HG02642 (cell line): ENCODE data around the gene PAX9.
"Not testable (repeated sequence)": the region's sequence is repeated elsewhere in the genome, so short reads cannot be mapped to it uniquely, and the experiment has no call there.

ENCODE experiments used
- ATAC-seq: cut with Tn5 transposase; IDR thresholded peaks from one replicate; pipeline ENCODE4 v1.9.1; 2021; ENCODE audit warnings: mild to moderate bottlenecking; ENCODE audit not compliant: unreplicated experiment, poor library complexity

The PAX9 gene

GRCh38 chr14:36667679-36668078, 6.0 kb downstream of the PAX9 start:
- ATAC-seq = no peak

DNA sequence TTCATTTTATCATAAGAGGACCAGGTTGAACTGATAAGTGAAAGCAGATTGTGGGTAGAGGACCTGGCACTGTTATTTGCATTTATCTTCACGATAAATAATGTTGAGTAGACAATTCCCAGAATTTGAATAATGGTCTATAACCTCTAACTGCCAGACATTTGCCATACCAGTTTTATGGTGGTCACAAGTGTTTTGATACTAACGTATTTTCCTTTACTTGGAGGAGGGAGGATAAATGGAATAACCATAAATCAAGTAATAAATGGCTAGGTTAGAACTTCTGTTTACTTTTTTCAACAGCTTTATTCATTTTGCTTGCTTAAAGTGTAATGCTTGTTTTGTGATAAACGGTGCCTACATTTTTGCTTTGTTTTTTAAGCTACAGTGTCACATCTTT, 9.5 kb downstream of the PAX9 start:
- no peak for ATAC-seq

DNA sequence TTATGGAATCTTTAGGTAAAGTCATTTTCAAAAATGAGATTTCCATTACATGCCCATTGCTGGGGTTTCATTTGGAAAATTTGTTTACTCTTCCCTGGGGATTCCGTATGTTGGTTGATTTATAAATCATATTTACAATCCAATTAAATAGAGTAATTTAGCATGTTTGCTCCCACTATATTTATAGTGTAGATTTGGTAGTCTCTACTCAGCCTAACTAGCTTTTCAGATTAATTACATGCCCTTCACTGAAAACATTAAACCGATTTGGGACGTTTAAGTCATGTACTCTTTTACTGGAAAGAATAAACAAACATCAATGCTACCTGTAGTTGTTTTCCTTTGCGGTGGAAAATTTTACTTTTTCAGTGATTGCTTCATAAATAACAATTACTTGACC, 10.4 kb downstream of the PAX9 start:
- ATAC-seq = no peak

DNA sequence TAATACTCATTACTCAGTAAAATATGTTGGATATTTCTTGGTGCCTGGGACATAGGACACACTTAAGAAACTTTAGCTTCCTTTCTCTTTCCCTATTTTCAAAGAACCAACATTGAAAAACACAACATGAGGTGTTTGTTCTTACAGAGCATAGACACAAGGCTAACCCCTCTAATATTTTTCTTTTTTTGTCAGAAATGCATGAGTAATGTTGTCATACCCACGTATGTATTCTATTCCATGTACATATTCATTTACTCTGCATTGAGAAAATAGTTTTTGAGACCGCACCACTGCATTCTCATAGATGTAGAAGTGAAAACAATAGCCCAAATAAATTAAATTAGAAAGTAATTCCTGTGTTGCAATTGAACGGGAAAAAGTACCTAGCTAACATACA, 13.0 kb downstream of the PAX9 start:
- no peak for ATAC-seq

GRCh38 chr14:36675581-36675980, 13.9 kb downstream of the PAX9 start:
- ATAC-seq = no peak

DNA sequence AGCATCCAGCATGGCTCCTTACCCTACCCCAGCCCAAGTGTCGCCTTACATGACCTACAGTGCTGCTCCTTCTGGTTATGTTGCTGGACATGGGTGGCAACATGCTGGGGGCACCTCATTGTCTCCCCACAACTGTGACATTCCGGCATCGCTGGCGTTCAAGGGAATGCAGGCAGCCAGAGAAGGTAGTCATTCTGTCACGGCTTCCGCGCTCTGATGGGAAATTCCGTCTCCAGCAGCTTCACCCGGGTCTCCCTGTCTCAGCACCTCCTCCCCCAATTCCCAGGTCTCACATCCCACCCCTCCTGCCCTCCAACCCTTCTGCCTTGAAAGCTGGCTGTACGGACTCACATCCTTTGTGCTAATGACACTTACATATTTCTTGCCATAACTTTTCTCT, 14.6 kb downstream of the PAX9 start:
- ATAC-seq = no peak

- no peak for ATAC-seq
Observed at GRCh38 chr14:36682338-36682737, 20.7 kb downstream of the PAX9 start.

GRCh38 chr14:36683083-36683724, 21.5 kb downstream of the PAX9 start:
- no peak for ATAC-seq

- no peak for ATAC-seq
Observed at GRCh38 chr14:36684946-36685345, 23.3 kb downstream of the PAX9 start.

- ATAC-seq = no peak
Observed at GRCh38 chr14:36690311-36691040, 28.8 kb downstream of the PAX9 start.

DNA sequence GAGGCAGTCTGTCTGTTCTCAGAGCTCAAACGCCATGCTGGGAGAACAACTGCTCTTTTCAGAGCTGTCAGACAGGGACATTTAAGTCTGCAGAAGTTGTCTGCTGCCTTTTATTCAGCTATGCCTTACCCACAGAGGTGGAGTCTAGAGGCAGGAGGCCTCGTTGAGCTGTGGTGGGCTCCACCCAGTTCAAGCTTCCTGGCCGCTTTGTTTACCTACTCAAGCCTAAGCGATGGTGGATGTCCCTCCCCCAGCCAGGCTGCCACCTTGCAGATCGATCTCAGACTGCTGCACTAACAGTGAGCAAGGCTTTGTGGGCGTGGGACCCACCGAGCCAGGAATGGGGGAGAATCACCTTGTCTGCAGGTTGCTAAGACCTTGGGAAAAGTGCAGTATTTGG, 37.8 kb downstream of the PAX9 start:
- ATAC-seq = not testable (repeated sequence)

DNA sequence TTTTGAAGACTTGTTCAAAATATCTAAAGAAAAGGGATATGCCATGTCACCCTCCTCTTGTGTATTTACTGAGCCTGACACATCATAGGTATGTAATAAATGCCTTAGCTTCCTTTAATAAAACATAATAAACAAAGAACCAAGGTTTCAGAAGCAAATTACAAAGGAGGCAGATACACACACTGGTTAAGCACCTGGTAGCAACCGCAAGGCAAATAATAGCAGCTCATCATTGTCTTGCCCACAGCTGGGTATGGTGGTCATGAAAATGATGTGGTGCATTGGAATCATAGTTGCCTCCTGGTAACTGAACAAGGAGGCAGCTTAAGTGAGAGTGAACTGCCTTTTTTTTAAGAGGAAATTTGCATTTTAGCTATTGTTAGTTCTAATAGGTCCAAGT, 39.0 kb downstream of the PAX9 start:
- ATAC-seq = no peak

GRCh38 chr14:36701132-36701531, 39.5 kb downstream of the PAX9 start:
- no peak for ATAC-seq

DNA sequence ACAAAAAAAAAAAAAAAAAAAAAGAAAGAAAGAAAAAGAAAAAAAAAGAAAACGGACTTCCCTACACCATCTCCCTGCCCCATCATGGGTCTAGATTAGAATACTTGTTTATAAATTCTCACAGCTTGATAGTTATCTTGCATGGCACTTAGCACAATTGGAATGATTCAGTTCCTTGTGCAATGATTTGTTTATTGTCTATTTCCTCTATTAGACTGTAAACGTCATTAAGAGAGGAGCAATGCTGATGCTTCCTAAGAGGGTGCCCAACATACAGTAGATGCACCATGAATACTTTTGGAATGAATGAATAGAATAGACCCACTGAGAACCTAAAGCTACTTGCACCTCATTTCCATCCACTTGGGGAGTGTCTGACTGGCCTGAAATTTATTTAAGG, 40.8 kb downstream of the PAX9 start:
- ATAC-seq = no peak

DNA sequence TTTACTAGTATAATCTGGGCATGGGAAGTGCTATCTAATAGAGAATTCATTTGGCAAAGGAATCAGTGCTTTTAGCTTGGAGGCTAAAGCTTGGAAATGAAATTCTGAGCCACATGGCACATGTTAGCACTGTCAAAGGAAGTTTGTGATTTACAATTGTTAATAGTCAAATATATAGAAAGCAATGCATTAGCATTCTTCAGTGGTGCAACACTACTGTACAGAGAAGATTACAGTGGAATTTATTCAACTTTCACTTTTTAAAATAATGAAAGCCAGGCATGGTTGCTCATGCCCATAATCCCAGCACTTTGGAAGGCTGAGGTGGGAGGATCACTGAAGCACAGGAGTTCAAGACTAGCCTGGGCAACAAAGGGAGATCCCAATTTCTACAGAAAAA, 45.9 kb downstream of the PAX9 start:
- ATAC-seq = no peak

GRCh38 chr14:36713960-36714703, 52.5 kb downstream of the PAX9 start:
- no peak for ATAC-seq

GRCh38 chr14:36716614-36717184, 55.0 kb downstream of the PAX9 start:
- ATAC-seq = no peak

- no peak for ATAC-seq
Observed at GRCh38 chr14:36717363-36717762, 55.7 kb downstream of the PAX9 start.

GRCh38 chr14:36718216-36718615, 56.6 kb downstream of the PAX9 start:
- no peak for ATAC-seq

DNA sequence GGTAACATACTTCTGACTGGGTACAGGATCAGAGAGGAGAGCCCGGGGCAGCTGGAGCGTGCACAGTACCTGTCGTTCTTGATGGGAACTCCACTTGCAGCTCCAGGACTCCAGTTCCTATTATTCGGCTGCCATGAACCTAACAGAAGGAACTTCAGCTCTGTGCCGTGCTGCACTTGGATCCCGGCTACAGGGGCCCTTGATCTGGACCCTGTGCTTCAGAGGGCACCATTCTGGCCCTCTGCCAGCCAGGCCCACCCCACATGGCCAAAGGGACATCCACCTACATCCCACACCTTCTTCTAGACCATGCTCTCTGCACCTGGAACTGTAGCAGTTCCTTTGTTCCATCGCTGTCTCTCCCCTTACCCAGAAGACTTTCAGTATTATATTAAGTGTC, 58.2 kb downstream of the PAX9 start:
- ATAC-seq = no peak

DNA sequence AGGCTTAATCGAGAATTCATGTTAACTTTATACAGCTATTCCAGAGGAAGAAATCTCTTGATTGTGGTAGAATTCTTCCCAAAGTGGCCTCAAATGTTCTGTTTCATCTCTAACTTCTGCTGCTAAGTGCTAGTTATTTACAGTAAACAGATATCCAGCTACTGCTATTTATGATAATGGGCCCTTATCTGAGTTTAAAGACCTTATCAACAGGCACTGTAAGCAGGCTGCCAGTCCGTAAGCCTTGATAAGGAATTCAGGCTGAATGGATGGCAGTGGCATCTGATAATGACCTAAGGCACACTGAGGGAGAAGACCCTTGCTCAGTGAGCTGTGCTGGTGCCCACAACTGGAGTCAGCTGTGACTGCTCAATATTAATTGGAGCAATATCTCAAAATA, 59.0 kb downstream of the PAX9 start:
- ATAC-seq = no peak
